ENCODE results near the gene COL4A2. TPM values are rescaled to one million over a fixed set of nuclear protein-coding genes. Genes with fewer than 3 reads are reported as not detected.
A peak's percentile ranks its signal among the peaks of the same experiment; 100 is the strongest.

COL4A2 gene
- polyA plus RNA-seq, 2 of the 4 experiments (the other 2 are of a cell fraction) = 46.9 to 119 TPM

- no peak for FAIRE-seq
- CTCF ChIA-PET = no interaction called here
- TF ChIP-seq BCL3 (IDR thresholded peaks at IDR 0.05) (no peak), ESRRA (IDR thresholded peaks at IDR 0.05; ENCODE audit: borderline replicate concordance, low read length) (no peak)
Measured at GRCh38 chr13:110506859-110507566, 199.9 kb downstream of the COL4A2 start.

GRCh38 chr13:110507678-110508381 is 200.7 kb downstream of the COL4A2 start:
- TF ChIP-seq MYC (IDR thresholded peaks at IDR 0.05; ENCODE audit: borderline replicate concordance, low read length) (no peak), TP53 (CRISPR knock-in tag; IDR thresholded peaks at IDR 0.05) (no peak), ZC3H11A (IDR thresholded peaks at IDR 0.05) (no peak), CBX2 (IDR thresholded peaks at IDR 0.05; ENCODE audit: borderline replicate concordance, low read depth) (no peak), PHF8 (IDR thresholded peaks at IDR 0.05; ENCODE audit: borderline replicate concordance, low read depth) (no peak), EHMT2 (IDR thresholded peaks at IDR 0.05; ENCODE audit: low read depth) (no peak)
- peak; percentile 11 to 52; a peak in 3 of 6 replicates for ATAC-seq
- no peak overlapping the region for H3K4me3 ChIP-seq
- 95% methylated on average over 10 of the region's 23 CpGs for WGBS (ENCODE audit: missing lambda C conversion rate)
- H3K27ac ChIP-seq = peak overlapping the region; percentile 55 to 79; a peak in 4 of 6 replicates
- peaks cover 16% of the 10 kb centered on the region for H3K4me1 ChIP-seq
- DNase-seq (ENCODE audit: low read depth in 1 of 2, low spot score in 1 of 2) = peak in 1 of 2 experiments; percentile 16
- FAIRE-seq = no peak
- POLR2A ChIA-PET = interaction anchor here (1.0 kb wide), 1 partner anchor 54 kb away, joined by 3 read pairs; the partner anchor contains the start of gene RAB20
- H3K4me2 ChIP-seq = peak overlapping the region; percentile 67
- CTCF ChIA-PET = interaction anchor here (1.3 kb wide), 1 partner anchor 52 kb away, joined by 4 read pairs; no protein-coding TSS in a partner anchor
- no peaks in the 10 kb centered on the region for H3K9me3 ChIP-seq

More at GRCh38 chr13:110506859-110507566, 199.9 kb downstream of the COL4A2 start:
- POLR2A ChIA-PET = interaction anchor here (1.0 kb wide), 1 partner anchor 54 kb away, joined by 3 read pairs; the partner anchor contains the start of gene RAB20
- 50% methylated on average over 17 of the region's 17 CpGs for WGBS (ENCODE audit: missing lambda C conversion rate)
- ATAC-seq (peak; percentile 45 to 73; a peak in 3 of 6 replicates), DNase-seq (ENCODE audit: low read depth in 1 of 2, low spot score in 1 of 2) (peak; percentile 28 to 57)
- Histone ChIP-seq H3K4me1 (peaks cover 16% of the 10 kb centered on the region), H3K4me2 (peak overlapping the region; percentile 67), H3K9me3 (no peaks in the 10 kb centered on the region), H3K27ac (peak overlapping the region; percentile 55 to 79), H3K4me3 (no peak overlapping the region)

DNA sequence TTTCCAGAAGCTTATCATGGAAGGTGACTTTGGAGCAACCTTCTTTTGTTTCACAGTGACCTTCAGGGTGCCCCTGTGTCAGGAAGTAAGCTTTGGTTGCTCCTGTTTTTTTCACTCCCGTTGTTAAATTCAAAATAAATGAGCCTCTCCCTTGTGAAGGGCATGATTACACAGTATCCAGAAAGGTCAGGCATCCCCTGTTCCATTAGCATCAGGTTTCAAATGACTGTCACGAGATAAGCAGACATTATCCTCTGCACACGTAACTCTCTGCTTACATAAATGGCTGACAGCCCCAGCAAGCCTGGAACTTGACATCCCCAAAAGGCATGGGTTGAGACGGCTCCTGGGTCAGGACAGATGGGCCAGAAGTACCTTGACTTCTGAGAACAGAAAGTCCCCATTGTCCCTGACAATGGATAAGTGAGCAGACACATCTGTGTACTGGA is 202.4 kb downstream of the COL4A2 start:
- 68% methylated on average over 4 of the region's 4 CpGs for WGBS (ENCODE audit: missing lambda C conversion rate)
- H3K27ac ChIP-seq = no peak overlapping the region

More for the DNA sequence above, 202.4 kb downstream of the COL4A2 start:
- CTCF ChIA-PET = no interaction called here
- TF ChIP-seq KDM5A (IDR thresholded peaks at IDR 0.05) (no peak), JUN (IDR thresholded peaks at IDR 0.05) (no peak), USF2 (IDR thresholded peaks at IDR 0.05) (no peak), MYC (IDR thresholded peaks at IDR 0.05; ENCODE audit: borderline replicate concordance, low read length) (no peak), HOXB13 (CRISPR knock-in tag; IDR thresholded peaks at IDR 0.05; ENCODE audit: low read depth) (no peak), CBX8 (IDR thresholded peaks at IDR 0.05) (no peak), NR3C1 (IDR thresholded peaks at IDR 0.05) (no peak), E2F6 (IDR thresholded peaks at IDR 0.05; ENCODE audit: borderline replicate concordance, low read depth) (no peak)
- ATAC-seq (no peak), FAIRE-seq (no peak), DNase-seq (ENCODE audit: low read depth in 1 of 2, low spot score in 1 of 2) (no peak)
- H3K9me3 ChIP-seq = no peaks in the 10 kb centered on the region
- H3K4me3 ChIP-seq = no peak overlapping the region
- H3K4me2 ChIP-seq = no peak overlapping the region
- POLR2A ChIA-PET = interaction anchor here (1.3 kb wide), 1 partner anchor 53 kb away, joined by 4 read pairs; the partner anchor contains the start of gene RAB20
- peaks cover 16% of the 10 kb centered on the region for H3K4me1 ChIP-seq
